H9 (cell line): ENCODE measurements around the gene COX6B2. TPM values are rescaled to one million over a fixed set of nuclear protein-coding genes. Genes with fewer than 3 reads are reported as not detected.
"Not testable (repeated sequence)": the region's sequence is repeated elsewhere in the genome, so short reads cannot be mapped to it uniquely, and the experiment has no call there.

ENCODE experiments used
- DNase-seq: peaks from one replicate; pipeline ENCODE4 v3.0.0-alpha.2; 2017
- H2AFZ ChIP-seq: one replicate; pipeline ENCODE4 v1.6.1; 2013; ENCODE audit warnings: mild to moderate bottlenecking, low read length, control low read depth, moderate library complexity
- H2AK5ac ChIP-seq: 2 replicates; pipeline ENCODE4 v1.6.1; 2013; ENCODE audit warnings: low read length, control low read depth, mixed read lengths; ENCODE audit not compliant: insufficient read length
- H2BK120ac ChIP-seq: one replicate; pipeline ENCODE4 v1.6.1; 2013; ENCODE audit warnings: low read depth, mild to moderate bottlenecking, low read length, control low read depth, inconsistent platforms; ENCODE audit not compliant: poor library complexity, severe bottlenecking
- H2BK12ac ChIP-seq: 2 replicates; pipeline ENCODE4 v1.6.1; 2013; ENCODE audit warnings: low read length, control low read depth, mixed read lengths, low read depth; ENCODE audit not compliant: insufficient read length
- H2BK15ac ChIP-seq: 2 replicates; pipeline ENCODE4 v1.6.1; 2013; ENCODE audit warnings: low read depth, low read length, control low read depth
- H2BK20ac ChIP-seq: one replicate; pipeline ENCODE4 v1.6.1; 2013; ENCODE audit warnings: low read depth, mild to moderate bottlenecking, low read length, control low read depth, inconsistent platforms; ENCODE audit not compliant: poor library complexity, severe bottlenecking
- H2BK5ac ChIP-seq: 2 replicates; pipeline ENCODE4 v1.6.1; 2013; ENCODE audit warnings: low read length, control low read depth, mixed read lengths; ENCODE audit not compliant: insufficient read length
- H3K14ac ChIP-seq: 2 replicates; pipeline ENCODE4 v1.6.1; 2013; ENCODE audit warnings: low read length, control low read depth; ENCODE audit not compliant: insufficient read depth
- H3K18ac ChIP-seq: 2 replicates; pipeline ENCODE4 v1.6.1; 2013; ENCODE audit warnings: low read depth, mild to moderate bottlenecking, mixed read lengths, low read length, control low read depth; ENCODE audit not compliant: insufficient read length
- H3K23ac ChIP-seq: 2 replicates; pipeline ENCODE4 v1.6.1; 2013; ENCODE audit warnings: low read length, control low read depth, mixed read lengths, low read depth; ENCODE audit not compliant: insufficient read length
- H3K23me2 ChIP-seq: 2 replicates; pipeline ENCODE4 v1.6.1; 2013; ENCODE audit warnings: low read depth, mild to moderate bottlenecking, mixed read lengths, low read length, control low read depth; ENCODE audit not compliant: insufficient read length, poor library complexity, severe bottlenecking
- H3K27ac ChIP-seq: 2 replicates; pipeline ENCODE4 v1.5.1; 2013; ENCODE audit warnings: low read length, control low read depth, mixed read lengths, low read depth; ENCODE audit not compliant: insufficient read length
- H3K27me3 ChIP-seq: 2 replicates; pipeline ENCODE4 v1.6.1; 2013; ENCODE audit warnings: low read length, control low read depth, inconsistent platforms; ENCODE audit not compliant: insufficient read depth
- H3K4ac ChIP-seq: 2 replicates; pipeline ENCODE4 v1.6.1; 2013; ENCODE audit warnings: low read depth, mild to moderate bottlenecking, control low read depth, inconsistent platforms, low read length, moderate library complexity
- H3K4me1 ChIP-seq: 2 replicates; pipeline ENCODE4 v1.6.1; 2013; ENCODE audit warnings: low read length, control low read depth, inconsistent platforms; ENCODE audit not compliant: insufficient read depth
- H3K4me2 ChIP-seq: 2 replicates; pipeline ENCODE4 v1.6.1; 2013; ENCODE audit warnings: low read length, control low read depth, mixed read lengths; ENCODE audit not compliant: insufficient read length, insufficient read depth
- H3K56ac ChIP-seq: 2 replicates; pipeline ENCODE4 v1.6.1; 2013; ENCODE audit warnings: low read depth, mild to moderate bottlenecking, mixed read lengths, low read length, control low read depth; ENCODE audit not compliant: insufficient read length
- H3K79me1 ChIP-seq: 2 replicates; pipeline ENCODE4 v1.6.1; 2013; ENCODE audit warnings: low read depth, mild to moderate bottlenecking, moderate library complexity, low read length, control low read depth, inconsistent platforms; ENCODE audit not compliant: insufficient read depth, poor library complexity, severe bottlenecking
- H3K79me2 ChIP-seq: 2 replicates; pipeline ENCODE4 v1.6.1; 2013; ENCODE audit warnings: low read length, control low read depth, inconsistent platforms; ENCODE audit not compliant: insufficient read depth
- H3K9ac ChIP-seq: 2 replicates; pipeline ENCODE4 v1.6.1; 2013; ENCODE audit warnings: low read length, control low read depth, mixed read lengths; ENCODE audit not compliant: insufficient read length; ENCODE audit errors: extremely low read depth
- H3K9me3 ChIP-seq: one replicate; pipeline ENCODE4 v1.6.1; 2013; ENCODE audit warnings: low read depth, low read length, inconsistent platforms; ENCODE audit not compliant: control insufficient read depth
- H3T11ph ChIP-seq: one replicate; pipeline ENCODE4 v1.6.1; 2013; ENCODE audit warnings: mild to moderate bottlenecking, low read length, control low read depth, inconsistent platforms
- H4K20me1 ChIP-seq: one replicate; pipeline ENCODE4 v1.6.1; 2013; ENCODE audit not compliant: control insufficient read depth, insufficient read length, insufficient read depth
- H4K5ac ChIP-seq: 2 replicates; pipeline ENCODE4 v1.6.1; 2013; ENCODE audit warnings: low read depth, mild to moderate bottlenecking, mixed read lengths, low read length, control low read depth; ENCODE audit not compliant: insufficient read length
- H4K8ac ChIP-seq: replicated peaks from 2 replicates; pipeline ENCODE4 v1.6.1; 2013; ENCODE audit warnings: low read length, control low read depth, mixed read lengths, low read depth; ENCODE audit not compliant: insufficient read length
- H4K91ac ChIP-seq: 2 replicates; pipeline ENCODE4 v1.6.1; 2013; ENCODE audit warnings: low read depth, mild to moderate bottlenecking, moderate library complexity, mixed read lengths, low read length, control low read depth; ENCODE audit not compliant: insufficient read length
- H3K27ac Mint-ChIP-seq, 3 experiments: 2 replicates in 2 of 3; 3 replicates in 1 of 3; pipeline ENCODE4 v1.8.0; 2020 to 2021; ENCODE audit warnings: mixed read lengths in 3 of 3, mild to moderate bottlenecking in 1 of 3, moderate library complexity in 1 of 3
- H3K27me3 Mint-ChIP-seq: 2 replicates; pipeline ENCODE4 v1.8.0; 2021; ENCODE audit warnings: low read depth, mild to moderate bottlenecking, moderate library complexity, mixed read lengths
- H3K36me3 Mint-ChIP-seq, 3 experiments: 2 replicates in 2 of 3; 3 replicates in 1 of 3; pipeline ENCODE4 v1.8.0; 2020 to 2021; ENCODE audit warnings: low read depth in 3 of 3, mixed read lengths in 3 of 3; ENCODE audit not compliant: insufficient read depth in 1 of 3
- H3K4me1 Mint-ChIP-seq, 2 experiments: 2 replicates each; pipeline ENCODE4 v1.8.0; 2020; ENCODE audit warnings: mixed read lengths in 2 of 2
- H3K4me3 Mint-ChIP-seq, 2 experiments: 2 replicates in 1 of 2; 3 replicates in 1 of 2; pipeline ENCODE4 v1.8.0; 2020 to 2021; ENCODE audit warnings: mild to moderate bottlenecking in 2 of 2, mixed read lengths in 2 of 2, moderate library complexity in 1 of 2
- H3K9me3 Mint-ChIP-seq, 2 experiments: 2 replicates in 1 of 2; 3 replicates in 1 of 2; pipeline ENCODE4 v1.8.0; 2020; ENCODE audit warnings: mild to moderate bottlenecking in 2 of 2, mixed read lengths in 2 of 2, moderate library complexity in 1 of 2
- WGBS: extraction: QIAGEN DNeasy Blood & Tissue Kit; methylation state at CpG from one replicate; pipeline ENCODE4 v1.1.7; 2013; ENCODE audit warnings: missing lambda C conversion rate, low lambda C conversion rate, mixed read lengths; ENCODE audit not compliant: insufficient read length; ENCODE audit errors: extremely low coverage; 5-methylcytosine and 5-hydroxymethylcytosine counted together
- total RNA-seq: library from RNA; stranded (reverse); gene quantifications from 2 replicates; pipeline ENCODE4 v1.2.1, GENCODE V29; 2021
- TF ChIP-seq, protein P1 (sequence below): fragments of 200-600 bp; sonication (generic); conservative IDR thresholded peaks from 3 replicates; pipeline ENCODE4 v1.8.0; 2021; ENCODE audit warnings: antibody characterized with exemption, mild to moderate bottlenecking

Gene COX6B2
- total RNA-seq, 1 experiment from 2014 or later, result 4.0 TPM

DNA sequence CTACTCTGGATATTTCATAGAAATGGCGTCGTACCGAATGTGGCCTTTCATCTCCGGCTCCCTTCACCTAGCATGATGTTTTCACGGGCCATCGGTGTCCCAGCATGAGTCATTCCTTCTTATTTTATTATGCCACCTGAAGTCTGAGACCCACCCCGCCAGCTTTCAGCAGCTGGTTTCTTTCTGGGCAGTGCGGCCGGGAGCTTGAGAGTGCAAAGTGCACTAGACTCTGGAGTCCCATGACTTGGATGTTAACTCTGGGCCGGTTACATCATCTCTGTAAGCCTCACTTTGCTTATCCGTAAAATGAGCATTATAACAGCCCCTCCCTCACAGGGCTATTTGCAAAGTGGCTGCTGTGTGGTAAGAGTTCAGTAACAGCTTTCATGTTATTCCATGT lies 20.6 kb downstream of the COX6B2 start:
- H4K5ac ChIP-seq, result no peak overlapping the region
- 0 out of 7 replicates have a peak overlapping the region, but pooled peaks of 1 of the 3 experiments have one; percentile 1 for H3K27ac Mint-ChIP-seq
- H4K91ac ChIP-seq, result no peak overlapping the region
- peaks cover 5 to 12% of the 10 kb centered on the region in 2 experiments for H3K4me1 Mint-ChIP-seq
- peaks cover 0 to 1% (median 0%) of the 10 kb centered on the region in 3 experiments; a peak in 1 of 7 replicates for H3K36me3 Mint-ChIP-seq
- no peaks in the 10 kb centered on the region; the same call in 1 of the 2 replicates for H3K4me1 ChIP-seq
- no peaks in the 10 kb centered on the region; a peak in 2 of 5 replicates for H3K9me3 Mint-ChIP-seq
- no peak overlapping the region for H2BK12ac ChIP-seq
- no peak overlapping the region for H3K27ac ChIP-seq
- TF ChIP-seq, protein P1, sequence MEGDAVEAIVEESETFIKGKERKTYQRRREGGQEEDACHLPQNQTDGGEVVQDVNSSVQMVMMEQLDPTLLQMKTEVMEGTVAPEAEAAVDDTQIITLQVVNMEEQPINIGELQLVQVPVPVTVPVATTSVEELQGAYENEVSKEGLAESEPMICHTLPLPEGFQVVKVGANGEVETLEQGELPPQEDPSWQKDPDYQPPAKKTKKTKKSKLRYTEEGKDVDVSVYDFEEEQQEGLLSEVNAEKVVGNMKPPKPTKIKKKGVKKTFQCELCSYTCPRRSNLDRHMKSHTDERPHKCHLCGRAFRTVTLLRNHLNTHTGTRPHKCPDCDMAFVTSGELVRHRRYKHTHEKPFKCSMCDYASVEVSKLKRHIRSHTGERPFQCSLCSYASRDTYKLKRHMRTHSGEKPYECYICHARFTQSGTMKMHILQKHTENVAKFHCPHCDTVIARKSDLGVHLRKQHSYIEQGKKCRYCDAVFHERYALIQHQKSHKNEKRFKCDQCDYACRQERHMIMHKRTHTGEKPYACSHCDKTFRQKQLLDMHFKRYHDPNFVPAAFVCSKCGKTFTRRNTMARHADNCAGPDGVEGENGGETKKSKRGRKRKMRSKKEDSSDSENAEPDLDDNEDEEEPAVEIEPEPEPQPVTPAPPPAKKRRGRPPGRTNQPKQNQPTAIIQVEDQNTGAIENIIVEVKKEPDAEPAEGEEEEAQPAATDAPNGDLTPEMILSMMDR, result no peak
- H2AK5ac ChIP-seq, result no peak overlapping the region
- no peak overlapping the region for H3T11ph ChIP-seq
- no peak overlapping the region for H3K18ac ChIP-seq
- no peak overlapping the region for H3K4ac ChIP-seq
- no peak overlapping the region for H3K4me2 ChIP-seq
- H3K23me2 ChIP-seq, result peaks cover 5% of the 10 kb centered on the region
- no peak for DNase-seq
- H2BK15ac ChIP-seq, result no peak overlapping the region
- no peaks in the 10 kb centered on the region for H3K79me2 ChIP-seq
- peaks cover 41% of the 10 kb centered on the region for H3K27me3 Mint-ChIP-seq
- no CpG with 5 or more reads among the region's 11 CpGs for WGBS
- no peak overlapping the region for H3K23ac ChIP-seq
- no peaks in the 10 kb centered on the region for H4K20me1 ChIP-seq
- H3K56ac ChIP-seq, result no peak overlapping the region
- no peak overlapping the region for H4K8ac ChIP-seq
- H2AFZ ChIP-seq, result no peak overlapping the region
- H2BK20ac ChIP-seq, result no peak overlapping the region
- H3K14ac ChIP-seq, result no peak overlapping the region
- no peak overlapping the region for H2BK120ac ChIP-seq
- H3K79me1 ChIP-seq, result no peaks in the 10 kb centered on the region
- H3K9me3 ChIP-seq, result no peaks in the 10 kb centered on the region
- H3K4me3 Mint-ChIP-seq, result no peak overlapping the region
- H3K27me3 ChIP-seq, result no peaks in the 10 kb centered on the region; the same call in 1 of the 2 replicates
- H3K9ac ChIP-seq, result no peak overlapping the region
- H2BK5ac ChIP-seq, result no peak overlapping the region

DNA sequence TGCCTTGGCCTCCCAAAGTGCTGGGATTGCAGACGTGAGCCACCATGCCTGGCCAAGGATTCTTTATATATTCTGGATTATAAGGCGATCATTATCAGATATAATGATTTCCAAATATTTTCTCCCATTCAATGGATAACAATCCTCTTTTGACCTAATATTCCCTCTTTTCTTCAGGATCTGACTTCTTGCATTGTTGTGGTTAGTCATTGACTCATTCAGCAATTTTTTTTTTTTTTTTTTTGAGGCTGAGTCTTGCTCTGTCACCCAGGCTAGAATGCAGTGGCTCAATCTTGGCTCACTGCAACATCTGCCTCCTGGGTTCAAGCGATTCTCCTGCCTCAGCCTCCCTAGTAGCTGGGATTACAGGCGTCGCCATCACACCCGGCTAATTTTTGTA lies 24.7 kb downstream of the COX6B2 start:
- peaks cover 29% of the 10 kb centered on the region for H3K27me3 Mint-ChIP-seq
- not testable (repeated sequence) for H3K14ac ChIP-seq, H2BK120ac ChIP-seq, H3K4me1 ChIP-seq, H3K79me2 ChIP-seq, H3K4me2 ChIP-seq, H2BK12ac ChIP-seq, H3T11ph ChIP-seq, H4K5ac ChIP-seq, H2BK15ac ChIP-seq, H3K27ac ChIP-seq, H2AFZ ChIP-seq, H4K20me1 ChIP-seq, H3K36me3 Mint-ChIP-seq, H3K56ac ChIP-seq, H3K27ac Mint-ChIP-seq, H2BK5ac ChIP-seq, H3K23ac ChIP-seq, H3K23me2 ChIP-seq, H4K8ac ChIP-seq, DNase-seq, H3K4me1 Mint-ChIP-seq, H3K9me3 ChIP-seq, H2AK5ac ChIP-seq, H3K4ac ChIP-seq, H3K18ac ChIP-seq, H3K9ac ChIP-seq, H3K27me3 ChIP-seq, H4K91ac ChIP-seq, H3K79me1 ChIP-seq, H3K4me3 Mint-ChIP-seq, H2BK20ac ChIP-seq, H3K9me3 Mint-ChIP-seq
- no CpG with 5 or more reads among the region's 6 CpGs for WGBS
